SU-DHL-6 (cell line): Measurements from ENCODE around the gene KSR1.

Experiments
- CTCF ChIP-seq: fragments of 200-600 bp; sonication (generic); IDR thresholded peaks from one replicate; pipeline ENCODE4 v1.5.1; 2017; ENCODE audit warnings: antibody characterized with exemption, mild to moderate bottlenecking, low read length, moderate library complexity; ENCODE audit not compliant: insufficient read depth, poor library complexity, severe bottlenecking
- EZH2phosphoT487 ChIP-seq: fragments of 200-600 bp; sonication (generic), shearing (Covaris generic); conservative IDR thresholded peaks from 2 replicates; pipeline ENCODE4 v1.6.1; 2018; ENCODE audit warnings: mild to moderate bottlenecking, antibody characterized with exemption, low read length, moderate library complexity, mixed read lengths

GRCh38 chr17:27430882-27431491 is 25.3 kb upstream of the KSR1 start:
- no peak for TF ChIP-seq CTCF
- no peak for TF ChIP-seq EZH2phosphoT487
